SU-DHL-6 (cell line): ENCODE data around the gene PPP2R5D.

Experiments
- CTCF ChIP-seq: fragments of 200-600 bp; sonication (generic); IDR thresholded peaks from one replicate; pipeline ENCODE4 v1.5.1; 2017; ENCODE audit warnings: antibody characterized with exemption, mild to moderate bottlenecking, low read length, moderate library complexity; ENCODE audit not compliant: insufficient read depth, poor library complexity, severe bottlenecking
- EZH2phosphoT487 ChIP-seq: fragments of 200-600 bp; sonication (generic), shearing (Covaris generic); conservative IDR thresholded peaks from 2 replicates; pipeline ENCODE4 v1.6.1; 2018; ENCODE audit warnings: mild to moderate bottlenecking, antibody characterized with exemption, low read length, moderate library complexity, mixed read lengths

GRCh38 chr6:43033496-43034189 is 49.3 kb downstream of the PPP2R5D start:
- no peak for TF ChIP-seq CTCF
- no peak for TF ChIP-seq EZH2phosphoT487
